ENCODE results near the gene STK36. TPM values are rescaled to one million over a fixed set of nuclear protein-coding genes. Genes with fewer than 3 reads are reported as not detected.

Gene STK36
- total RNA-seq, 1 donor from 2014 or later: 67.8 TPM

DNA sequence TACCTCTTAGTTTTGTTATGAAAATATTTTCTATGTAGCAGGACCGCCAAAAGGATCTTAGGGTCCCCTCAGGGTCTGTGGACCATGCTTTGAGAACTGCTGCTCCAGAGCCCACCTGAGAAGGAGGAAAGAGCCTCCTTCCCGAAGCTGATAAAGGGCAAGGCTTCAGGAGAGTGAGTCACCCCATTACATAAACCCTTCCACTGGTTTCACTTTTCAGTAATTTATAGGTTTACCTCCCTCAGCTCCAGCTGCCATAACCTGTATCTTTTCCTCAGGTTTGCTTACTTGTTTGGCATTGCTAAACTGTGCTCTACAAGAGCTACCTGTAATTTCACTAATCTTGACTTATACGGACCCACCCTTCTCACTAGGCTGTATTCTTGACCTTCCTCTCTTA is 45.4 kb downstream of the STK36 start:
- TF ChIP-seq, protein P1, sequence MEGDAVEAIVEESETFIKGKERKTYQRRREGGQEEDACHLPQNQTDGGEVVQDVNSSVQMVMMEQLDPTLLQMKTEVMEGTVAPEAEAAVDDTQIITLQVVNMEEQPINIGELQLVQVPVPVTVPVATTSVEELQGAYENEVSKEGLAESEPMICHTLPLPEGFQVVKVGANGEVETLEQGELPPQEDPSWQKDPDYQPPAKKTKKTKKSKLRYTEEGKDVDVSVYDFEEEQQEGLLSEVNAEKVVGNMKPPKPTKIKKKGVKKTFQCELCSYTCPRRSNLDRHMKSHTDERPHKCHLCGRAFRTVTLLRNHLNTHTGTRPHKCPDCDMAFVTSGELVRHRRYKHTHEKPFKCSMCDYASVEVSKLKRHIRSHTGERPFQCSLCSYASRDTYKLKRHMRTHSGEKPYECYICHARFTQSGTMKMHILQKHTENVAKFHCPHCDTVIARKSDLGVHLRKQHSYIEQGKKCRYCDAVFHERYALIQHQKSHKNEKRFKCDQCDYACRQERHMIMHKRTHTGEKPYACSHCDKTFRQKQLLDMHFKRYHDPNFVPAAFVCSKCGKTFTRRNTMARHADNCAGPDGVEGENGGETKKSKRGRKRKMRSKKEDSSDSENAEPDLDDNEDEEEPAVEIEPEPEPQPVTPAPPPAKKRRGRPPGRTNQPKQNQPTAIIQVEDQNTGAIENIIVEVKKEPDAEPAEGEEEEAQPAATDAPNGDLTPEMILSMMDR (IDR thresholded peaks at IDR 0.05): no peak

DNA sequence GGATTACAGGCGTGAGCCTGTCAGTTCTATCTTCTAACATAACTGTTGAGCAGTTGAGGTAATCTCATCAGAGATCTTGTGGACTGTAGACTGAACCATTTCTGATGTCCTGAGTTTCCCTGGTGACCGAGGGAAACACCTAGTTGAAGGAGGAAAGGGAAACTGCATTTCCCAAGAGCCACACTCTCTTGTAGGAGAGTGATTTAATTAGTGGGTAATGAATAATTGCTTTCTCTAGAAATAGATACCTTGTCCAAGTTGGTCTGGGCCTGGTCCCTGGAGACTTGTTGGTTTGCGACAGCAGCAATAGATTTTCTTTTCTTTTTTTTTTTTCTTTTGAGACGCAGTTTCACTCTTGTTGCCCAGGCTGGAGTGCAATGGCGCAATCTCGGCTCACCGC is 46.2 kb downstream of the STK36 start:
- H3K36me3 Mint-ChIP-seq (ENCODE audit: unreplicated experiment): peaks cover 16% of the 10 kb centered on the region
- H3K4me1 Mint-ChIP-seq (ENCODE audit: unreplicated experiment): peaks cover 2% of the 10 kb centered on the region
- no peak overlapping the region for H3K4me3 Mint-ChIP-seq (ENCODE audit: unreplicated experiment)
- H3K9me3 Mint-ChIP-seq (ENCODE audit: unreplicated experiment): no peaks in the 10 kb centered on the region
- H3K27ac Mint-ChIP-seq (ENCODE audit: unreplicated experiment): no peak overlapping the region
- TF ChIP-seq, protein P1 (IDR thresholded peaks at IDR 0.05): no peak
- no peak for DNase-seq (ENCODE audit: extremely low spot score, unreplicated experiment)
- no peaks in the 10 kb centered on the region for H3K27me3 Mint-ChIP-seq (ENCODE audit: unreplicated experiment)

More for the DNA sequence above, 45.4 kb downstream of the STK36 start:
- no peak overlapping the region for H3K27ac Mint-ChIP-seq (ENCODE audit: unreplicated experiment)
- no peak for DNase-seq (ENCODE audit: extremely low spot score, unreplicated experiment)
- H3K27me3 Mint-ChIP-seq (ENCODE audit: unreplicated experiment): no peaks in the 10 kb centered on the region
- peaks cover 2% of the 10 kb centered on the region for H3K4me1 Mint-ChIP-seq (ENCODE audit: unreplicated experiment)
- H3K36me3 Mint-ChIP-seq (ENCODE audit: unreplicated experiment): peaks cover 16% of the 10 kb centered on the region
- H3K4me3 Mint-ChIP-seq (ENCODE audit: unreplicated experiment): no peak overlapping the region
- H3K9me3 Mint-ChIP-seq (ENCODE audit: unreplicated experiment): no peaks in the 10 kb centered on the region

DNA sequence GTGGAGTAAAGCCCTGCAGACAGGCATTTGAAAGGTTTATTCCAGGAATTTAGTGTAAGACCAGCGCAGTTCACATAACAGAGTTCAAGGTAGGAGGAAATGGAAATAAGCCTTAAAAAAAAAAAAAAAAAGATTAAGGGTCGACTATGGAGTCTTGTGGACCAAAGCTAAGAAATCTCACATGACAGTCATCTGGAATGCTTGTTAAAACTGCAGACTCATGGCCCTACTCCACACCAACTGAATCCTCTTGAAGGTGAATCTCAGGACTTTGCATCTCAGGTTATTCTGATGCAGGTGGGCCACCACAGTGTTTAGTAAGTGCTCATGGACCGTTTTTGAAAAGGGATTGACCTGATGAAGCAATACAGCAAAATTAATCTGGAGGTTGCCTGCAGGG is 47.6 kb downstream of the STK36 start:
- Mint-ChIP-seq H3K36me3 (ENCODE audit: unreplicated experiment) (peaks cover 16% of the 10 kb centered on the region), H3K9me3 (ENCODE audit: unreplicated experiment) (no peaks in the 10 kb centered on the region), H3K4me1 (ENCODE audit: unreplicated experiment) (peaks cover 2% of the 10 kb centered on the region), H3K27me3 (ENCODE audit: unreplicated experiment) (no peaks in the 10 kb centered on the region), H3K27ac (ENCODE audit: unreplicated experiment) (no peak overlapping the region), H3K4me3 (ENCODE audit: unreplicated experiment) (no peak overlapping the region)
- DNase-seq (ENCODE audit: extremely low spot score, unreplicated experiment): no peak
- TF ChIP-seq, protein P1 (IDR thresholded peaks at IDR 0.05): no peak

DNA sequence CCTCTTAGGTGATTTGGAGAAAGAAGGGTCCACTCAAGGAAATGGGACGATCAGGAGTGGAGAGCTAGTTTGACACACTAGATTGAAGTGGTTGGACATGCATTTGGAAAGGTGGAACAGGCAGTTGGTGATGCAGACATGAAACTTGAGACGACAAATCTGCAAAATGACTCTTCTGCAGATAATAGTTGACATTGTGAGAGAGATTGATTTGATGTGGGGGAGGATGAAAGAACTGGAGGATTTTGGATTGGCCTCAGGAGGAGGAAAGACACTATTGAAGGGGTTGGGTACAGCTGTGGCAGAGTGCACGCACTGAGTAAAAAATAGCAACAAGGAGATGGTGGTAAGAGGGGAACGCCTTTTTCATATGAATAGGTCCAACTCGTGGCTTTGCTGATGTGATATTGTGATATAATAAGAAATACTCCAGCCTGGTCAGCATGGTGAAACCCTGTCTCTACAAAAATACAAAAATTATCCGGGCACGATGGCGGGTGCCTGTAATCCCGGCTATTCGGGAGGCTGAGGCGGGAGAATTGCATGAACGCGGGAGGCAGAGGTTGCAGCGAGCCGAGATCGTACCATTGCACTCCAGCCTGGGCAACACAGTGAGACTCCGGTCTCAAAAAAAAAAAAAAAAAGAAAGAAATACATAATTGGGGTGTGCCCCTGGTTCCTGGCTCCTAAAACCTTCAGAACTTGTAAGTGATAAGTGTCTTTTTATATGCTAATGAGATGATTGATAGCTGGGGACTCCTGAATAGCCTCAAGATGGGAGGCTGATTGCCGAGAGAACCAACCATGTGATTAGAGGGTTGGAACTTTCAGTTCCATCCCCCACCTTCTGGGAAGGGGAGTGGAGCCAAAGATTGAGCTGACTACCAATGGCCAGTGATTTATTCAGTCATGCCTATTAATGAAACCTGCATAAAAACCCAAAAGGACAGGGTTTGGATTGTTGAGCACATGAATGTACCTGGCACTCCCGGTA is 48.5 kb downstream of the STK36 start:
- no peak for DNase-seq (ENCODE audit: extremely low spot score, unreplicated experiment)
- Mint-ChIP-seq H3K4me3 (ENCODE audit: unreplicated experiment) (no peak overlapping the region), H3K4me1 (ENCODE audit: unreplicated experiment) (peaks cover 2% of the 10 kb centered on the region), H3K36me3 (ENCODE audit: unreplicated experiment) (peaks cover 18% of the 10 kb centered on the region), H3K9me3 (ENCODE audit: unreplicated experiment) (no peaks in the 10 kb centered on the region), H3K27me3 (ENCODE audit: unreplicated experiment) (no peaks in the 10 kb centered on the region), H3K27ac (ENCODE audit: unreplicated experiment) (no peak overlapping the region)
- TF ChIP-seq, protein P1 (IDR thresholded peaks at IDR 0.05): no peak

DNA sequence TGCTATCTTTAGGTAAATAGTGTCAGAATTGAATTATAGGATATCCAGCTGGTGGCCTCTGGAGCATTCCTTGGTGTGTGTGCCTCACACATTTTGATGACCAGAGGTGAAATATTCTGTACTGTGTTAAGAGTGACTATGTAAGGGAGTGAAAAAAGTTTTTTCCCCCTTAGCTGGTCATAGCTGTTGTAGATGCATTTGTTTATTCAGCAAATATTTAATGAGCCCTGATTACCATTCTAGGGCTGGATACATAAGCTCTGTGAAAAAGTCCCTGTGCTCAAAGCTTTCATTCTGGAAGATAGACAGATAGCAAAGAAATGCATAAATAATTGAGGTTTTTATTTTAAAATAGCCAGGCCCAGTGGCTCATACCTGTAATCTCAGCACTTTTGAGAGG is 49.6 kb downstream of the STK36 start:
- TF ChIP-seq, protein P1 (IDR thresholded peaks at IDR 0.05): no peak
- H3K4me1 Mint-ChIP-seq (ENCODE audit: unreplicated experiment): peaks cover 2% of the 10 kb centered on the region
- H3K9me3 Mint-ChIP-seq (ENCODE audit: unreplicated experiment): peaks cover 7% of the 10 kb centered on the region

More for the DNA sequence above, 49.6 kb downstream of the STK36 start:
- H3K27me3 Mint-ChIP-seq (ENCODE audit: unreplicated experiment): no peaks in the 10 kb centered on the region
- DNase-seq (ENCODE audit: extremely low spot score, unreplicated experiment): no peak
- H3K36me3 Mint-ChIP-seq (ENCODE audit: unreplicated experiment): peaks cover 22% of the 10 kb centered on the region
- H3K27ac Mint-ChIP-seq (ENCODE audit: unreplicated experiment): no peak overlapping the region
- no peak overlapping the region for H3K4me3 Mint-ChIP-seq (ENCODE audit: unreplicated experiment)
